Stimulated activated naive CD8-positive, alpha-beta T cell treated with anti-CD3 and anti-CD28 coated beads, Interleukin-15, amount 100 ng/mL, for 72 hours (primary cell): ENCODE results near the gene NKX6-2.
A peak's percentile ranks its signal among the peaks of the same experiment; 100 is the strongest.
"Not testable (repeated sequence)": the region's sequence is repeated elsewhere in the genome, so short reads cannot be mapped to it uniquely, and the experiment has no call there.

Source experiments
- ATAC-seq: fragments of 150-1000 bp; cut with Tn5 transposase; 2 replicates; pipeline ENCODE4 v1.10.0; 2021; ENCODE audit warnings: mild to moderate bottlenecking, moderate library complexity
- DNase-seq, 2 donors: peaks; one replicate each; pipeline ENCODE4 v3.0.0; 2021 to 2022
- H3K27ac Mint-ChIP-seq, 2 donors: one replicate each; pipeline ENCODE4 v1.8.0; 2022; ENCODE audit warnings: mild to moderate bottlenecking in 2 of 2, mixed read lengths in 2 of 2, moderate library complexity in 2 of 2
- H3K27me3 Mint-ChIP-seq: one replicate; pipeline ENCODE4 v1.8.0; 2022; ENCODE audit warnings: mixed read lengths
- H3K4me1 Mint-ChIP-seq: one replicate; pipeline ENCODE4 v1.8.0; 2022; ENCODE audit warnings: mild to moderate bottlenecking, mixed read lengths
- H3K4me3 Mint-ChIP-seq, 2 donors: one replicate each; pipeline ENCODE4 v1.8.0; 2022; ENCODE audit warnings: mild to moderate bottlenecking in 2 of 2, mixed read lengths in 2 of 2, moderate library complexity in 1 of 2
- H3K9me3 Mint-ChIP-seq, 2 donors: one replicate each; pipeline ENCODE4 v1.8.0; 2022; ENCODE audit warnings: mixed read lengths in 2 of 2

NKX6-2 gene

GRCh38 chr10:132785723-132786475 is at the start of gene NKX6-2:
NKX6-2 (minus strand) TSS chr10:132786147; CDS start chr10:132785948, 199 bp downstream.
- Mint-ChIP-seq H3K27me3 (peaks cover 48% of the 10 kb centered on the region), H3K27ac (no peak within 1 kb of the TSS), H3K4me1 (no peaks in the 10 kb centered on the region), H3K4me3 (peak within 1 kb of the TSS in 1 of 2 donors; percentile 13), H3K9me3 (no peaks in the 10 kb centered on the region)
- ATAC-seq, result no peak
- no peak for DNase-seq

DNA sequence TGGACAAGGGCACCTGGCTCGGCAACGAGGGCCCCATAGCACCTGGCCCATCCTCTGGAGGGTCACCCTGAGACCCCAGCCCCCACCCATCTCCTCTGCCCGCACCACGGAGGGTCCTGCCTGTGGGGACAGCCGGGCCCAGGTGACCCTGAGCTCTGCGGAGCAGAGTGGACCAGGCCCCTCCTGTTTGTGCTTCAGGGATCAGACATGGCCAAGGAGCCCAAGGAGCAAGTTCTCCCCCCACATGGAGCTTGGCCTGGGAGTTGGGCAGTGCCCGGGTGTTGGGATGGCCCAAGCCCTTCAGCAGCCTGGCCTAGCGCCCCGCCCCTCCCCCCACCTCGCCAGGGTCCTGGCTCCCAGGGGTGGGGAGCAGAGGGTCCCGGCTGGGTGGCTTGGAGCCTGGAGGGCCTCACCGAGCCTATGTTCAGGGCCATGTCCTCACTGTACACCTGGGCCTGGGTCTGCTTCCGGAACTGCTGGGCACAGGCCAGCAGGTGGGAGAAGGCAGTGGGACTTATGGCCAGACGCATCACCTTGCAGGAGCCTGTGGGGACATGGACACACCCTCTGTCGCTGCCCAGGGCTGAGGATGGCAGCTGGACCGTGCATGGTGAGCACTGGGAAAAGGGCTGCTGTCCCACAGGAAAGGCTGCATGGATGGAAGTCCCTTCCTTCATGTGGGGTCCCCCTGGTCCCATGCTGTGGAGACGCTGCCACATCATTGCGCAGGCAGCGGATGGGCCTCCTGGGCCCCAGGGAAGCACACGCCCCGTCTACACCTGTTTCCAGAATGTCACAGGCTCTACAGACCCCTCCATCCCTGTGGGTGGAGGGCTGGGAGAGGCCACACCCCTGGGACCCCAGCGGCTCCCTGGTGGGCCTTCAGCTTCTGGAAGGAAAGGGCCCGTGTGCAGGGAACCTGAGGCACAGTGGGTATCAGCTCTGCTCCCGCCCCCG is 49.2 kb upstream of the NKX6-2 start:
- ATAC-seq, result peak; percentile 51
- Mint-ChIP-seq H3K4me3 (no peak overlapping the region), H3K27me3 (peaks cover 32% of the 10 kb centered on the region), H3K4me1 (peaks cover 5% of the 10 kb centered on the region), H3K9me3 (no peaks in the 10 kb centered on the region), H3K27ac (no peak overlapping the region)
- no peak for DNase-seq

- H3K27ac Mint-ChIP-seq, result no peak overlapping the region
- DNase-seq (no peak), ATAC-seq (no peak)
- H3K9me3 Mint-ChIP-seq, result no peaks in the 10 kb centered on the region
- no peak overlapping the region for H3K4me3 Mint-ChIP-seq
- peaks cover 5% of the 10 kb centered on the region for H3K4me1 Mint-ChIP-seq
- H3K27me3 Mint-ChIP-seq, result peaks cover 31% of the 10 kb centered on the region
Measured at GRCh38 chr10:132834311-132834761, 48.4 kb upstream of the NKX6-2 start.

GRCh38 chr10:132833421-132834111 is 47.6 kb upstream of the NKX6-2 start:
- peaks cover 5% of the 10 kb centered on the region for H3K4me1 Mint-ChIP-seq
- H3K4me3 Mint-ChIP-seq, result no peak overlapping the region

DNA sequence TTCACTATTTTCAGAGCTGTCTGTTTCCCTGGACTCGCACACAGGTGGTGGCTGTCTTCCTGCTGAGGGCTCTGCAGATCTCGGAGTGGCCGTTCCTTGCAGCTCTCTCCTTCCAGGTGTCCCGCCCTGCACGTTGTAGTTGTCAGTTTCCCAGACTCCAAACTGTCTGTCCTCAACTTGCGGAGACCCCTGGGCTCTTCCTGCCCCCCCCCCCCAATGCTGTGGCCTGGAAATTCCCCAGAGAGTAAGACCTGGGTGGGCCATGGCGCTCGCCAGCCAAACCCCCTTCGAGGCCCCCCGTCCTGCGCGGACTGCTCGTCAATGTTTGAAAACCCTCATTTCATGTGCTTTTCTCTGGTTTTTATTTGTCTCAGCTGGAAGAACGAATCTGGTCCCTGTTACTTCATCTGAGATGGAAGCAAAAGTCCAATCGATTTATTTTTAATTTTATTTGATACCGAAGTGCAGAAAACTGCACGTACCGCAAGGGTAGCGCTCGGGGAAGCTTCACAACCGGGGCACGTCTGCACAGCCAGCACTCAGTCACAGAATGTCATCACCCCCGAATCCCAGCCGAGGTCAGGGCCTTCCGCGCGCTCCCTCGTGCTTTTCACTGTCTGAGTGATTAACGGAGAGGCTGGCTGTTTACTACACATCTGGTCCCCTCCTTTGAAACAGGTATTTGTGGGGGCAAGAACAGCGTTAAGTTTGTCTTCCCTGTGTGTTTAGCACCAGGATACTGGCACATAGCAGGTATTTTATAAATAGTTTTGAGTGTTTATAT is 46.4 kb upstream of the NKX6-2 start:
- peaks cover 5% of the 10 kb centered on the region for H3K4me1 Mint-ChIP-seq
- peaks cover 24% of the 10 kb centered on the region for H3K27me3 Mint-ChIP-seq
- DNase-seq, result no peak
- peak overlapping the region in 1 of 2 donors; percentile 61 for H3K27ac Mint-ChIP-seq
- ATAC-seq, result no peak
- no peaks in the 10 kb centered on the region for H3K9me3 Mint-ChIP-seq
- no peak overlapping the region for H3K4me3 Mint-ChIP-seq

More at GRCh38 chr10:132833421-132834111, 47.6 kb upstream of the NKX6-2 start:
- DNase-seq (no peak), ATAC-seq (no peak)
- Mint-ChIP-seq H3K27me3 (peaks cover 24% of the 10 kb centered on the region), H3K27ac (no peak overlapping the region), H3K9me3 (no peaks in the 10 kb centered on the region)

DNA sequence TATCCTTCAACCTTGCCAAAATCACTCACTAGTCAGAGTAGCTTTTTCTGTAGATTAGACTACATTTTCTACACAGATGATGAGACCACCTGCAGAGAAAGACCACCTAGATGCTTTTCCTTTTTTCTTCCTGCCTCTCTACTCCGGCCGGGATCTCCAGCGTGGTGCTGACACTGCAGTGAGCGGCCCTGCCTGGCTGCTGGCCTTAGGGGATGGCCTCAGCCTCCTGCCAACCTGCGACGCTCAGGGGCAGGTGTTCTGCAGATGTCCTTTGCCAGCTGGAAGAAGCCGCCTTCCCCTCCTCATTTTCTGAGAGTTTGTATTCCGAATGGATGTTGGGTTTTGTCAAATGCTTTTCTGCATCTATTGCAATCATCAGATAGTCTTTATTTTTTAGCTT is 43.5 kb upstream of the NKX6-2 start:
- H3K4me1 Mint-ChIP-seq, result no peaks in the 10 kb centered on the region
- DNase-seq, result no peak
- H3K27ac Mint-ChIP-seq, result no peak overlapping the region
- no peaks in the 10 kb centered on the region for H3K9me3 Mint-ChIP-seq
- H3K4me3 Mint-ChIP-seq, result no peak overlapping the region
- peaks cover 24% of the 10 kb centered on the region for H3K27me3 Mint-ChIP-seq
- no peak for ATAC-seq

- H3K4me1 Mint-ChIP-seq, result no peaks in the 10 kb centered on the region
- DNase-seq (no peak), ATAC-seq (no peak)
- H3K9me3 Mint-ChIP-seq, result no peaks in the 10 kb centered on the region
- H3K4me3 Mint-ChIP-seq, result no peak overlapping the region
- no peak overlapping the region for H3K27ac Mint-ChIP-seq
- peaks cover 24% of the 10 kb centered on the region for H3K27me3 Mint-ChIP-seq
Measured at GRCh38 chr10:132828681-132829080, 42.7 kb upstream of the NKX6-2 start.

- Mint-ChIP-seq H3K27ac (no peak overlapping the region), H3K9me3 (no peaks in the 10 kb centered on the region), H3K4me1 (no peaks in the 10 kb centered on the region), H3K4me3 (no peak overlapping the region), H3K27me3 (peaks cover 24% of the 10 kb centered on the region)
- no peak for ATAC-seq
- no peak for DNase-seq
Measured at GRCh38 chr10:132827861-132828539, 42.1 kb upstream of the NKX6-2 start.

DNA sequence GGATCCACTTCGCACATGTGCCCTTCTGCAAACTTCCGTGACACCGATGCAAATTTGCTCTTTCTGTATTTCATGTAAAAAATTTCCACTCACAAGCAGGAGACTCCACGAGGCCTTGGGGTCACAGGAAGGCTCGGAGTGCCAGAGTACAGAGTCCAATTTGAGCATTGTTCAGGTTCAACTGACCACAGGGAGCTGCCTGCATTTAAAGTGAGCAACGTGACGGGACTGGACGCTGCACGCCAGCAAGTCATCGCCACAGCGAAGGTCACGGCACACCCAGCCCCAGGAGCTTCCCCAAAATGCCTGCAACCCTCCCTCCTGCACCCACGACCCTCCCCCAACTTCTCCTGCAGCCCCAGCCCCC is 41.5 kb upstream of the NKX6-2 start:
- ATAC-seq (no peak), DNase-seq (no peak)

DNA sequence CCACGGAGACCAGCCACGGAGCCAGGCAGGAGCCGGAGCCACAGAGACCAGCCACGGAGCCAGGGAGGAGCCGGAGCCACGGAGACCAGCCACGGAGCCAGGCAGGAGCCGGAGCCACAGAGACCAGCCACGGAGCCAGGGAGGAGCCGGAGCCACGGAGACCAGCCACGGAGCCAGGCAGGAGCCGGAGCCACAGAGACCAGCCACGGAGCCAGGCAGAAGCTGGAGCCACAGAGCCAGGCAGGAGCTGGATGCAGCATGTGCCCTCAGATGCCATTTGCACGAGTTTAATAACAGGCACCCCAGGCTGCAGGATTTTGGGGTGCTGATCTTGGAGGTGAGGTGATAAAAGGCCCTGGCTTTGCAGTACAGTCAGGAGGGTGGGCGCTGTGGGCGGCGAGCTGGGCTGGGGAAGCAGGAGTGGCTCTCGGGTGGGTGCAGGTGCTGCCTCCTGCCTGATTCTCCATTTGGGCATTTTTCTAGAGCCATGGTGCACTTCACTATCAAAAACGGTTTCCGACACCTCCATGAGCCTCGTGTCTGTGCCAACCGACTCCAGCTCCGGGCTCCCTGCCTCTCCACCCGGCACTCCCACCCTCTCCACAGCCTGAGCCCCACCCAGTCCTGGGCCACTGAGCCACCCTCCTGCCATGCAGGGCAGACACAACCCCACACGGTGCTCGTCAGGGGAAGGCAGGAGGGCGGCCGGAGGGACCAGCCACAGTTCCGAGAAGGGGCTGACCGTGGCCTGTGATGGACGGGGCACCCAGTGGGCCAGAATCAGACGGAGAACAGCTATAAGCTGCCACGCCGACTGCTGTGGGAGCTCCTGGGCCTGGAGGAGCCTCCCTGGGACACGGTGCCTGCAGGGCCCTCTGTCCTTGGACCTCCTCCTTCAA is 40.8 kb upstream of the NKX6-2 start:
- H3K4me1 Mint-ChIP-seq, result no peaks in the 10 kb centered on the region
- H3K27me3 Mint-ChIP-seq, result peaks cover 16% of the 10 kb centered on the region
- no peak for ATAC-seq
- DNase-seq, result no peak
- no peak overlapping the region for H3K4me3 Mint-ChIP-seq
- no peak overlapping the region for H3K27ac Mint-ChIP-seq
- no peaks in the 10 kb centered on the region for H3K9me3 Mint-ChIP-seq

More for the DNA sequence above, 41.5 kb upstream of the NKX6-2 start:
- no peak overlapping the region for H3K4me3 Mint-ChIP-seq
- H3K27ac Mint-ChIP-seq, result no peak overlapping the region
- H3K27me3 Mint-ChIP-seq, result peaks cover 22% of the 10 kb centered on the region
- H3K4me1 Mint-ChIP-seq, result no peaks in the 10 kb centered on the region
- H3K9me3 Mint-ChIP-seq, result no peaks in the 10 kb centered on the region

DNA sequence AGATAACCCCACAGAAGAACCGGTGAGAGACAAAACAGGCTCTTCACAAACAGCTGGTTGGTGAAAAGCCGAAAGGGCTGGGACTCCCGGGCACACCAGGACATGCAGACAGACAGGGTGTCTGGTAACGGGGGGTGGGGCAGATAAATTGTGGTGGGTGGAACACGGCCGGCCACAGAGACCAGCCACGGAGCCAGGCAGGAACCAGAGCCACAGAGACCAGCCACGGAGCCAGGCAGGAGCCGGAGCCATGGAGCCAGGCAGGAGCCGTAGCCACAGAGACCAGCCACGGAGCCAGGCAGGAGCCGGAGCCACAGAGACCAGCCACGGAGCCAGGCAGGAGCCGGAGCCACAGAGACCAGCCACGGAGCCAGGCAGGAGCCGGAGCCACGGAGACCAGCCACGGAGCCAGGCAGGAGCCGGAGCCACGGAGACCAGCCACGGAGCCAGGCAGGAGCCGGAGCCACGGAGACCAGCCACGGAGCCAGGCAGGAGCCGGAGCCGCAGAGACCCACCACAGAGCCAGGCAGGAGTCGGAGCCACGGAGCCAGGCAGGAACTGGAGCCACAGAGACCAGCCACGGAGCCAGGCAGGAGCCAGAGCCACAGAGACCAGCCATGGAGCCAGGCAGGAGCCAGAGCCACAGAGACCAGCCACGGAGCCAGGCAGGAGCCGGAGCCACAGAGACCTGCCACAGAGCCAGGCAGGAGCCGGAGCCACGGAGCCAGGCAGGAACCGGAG is 40.0 kb upstream of the NKX6-2 start:
- H3K27me3 Mint-ChIP-seq, result peaks cover 11% of the 10 kb centered on the region
- H3K4me3 Mint-ChIP-seq, H3K9me3 Mint-ChIP-seq, H3K4me1 Mint-ChIP-seq, DNase-seq, ATAC-seq: not testable (repeated sequence)
- peak overlapping the region in 1 of 2 donors; percentile 65 for H3K27ac Mint-ChIP-seq

DNA sequence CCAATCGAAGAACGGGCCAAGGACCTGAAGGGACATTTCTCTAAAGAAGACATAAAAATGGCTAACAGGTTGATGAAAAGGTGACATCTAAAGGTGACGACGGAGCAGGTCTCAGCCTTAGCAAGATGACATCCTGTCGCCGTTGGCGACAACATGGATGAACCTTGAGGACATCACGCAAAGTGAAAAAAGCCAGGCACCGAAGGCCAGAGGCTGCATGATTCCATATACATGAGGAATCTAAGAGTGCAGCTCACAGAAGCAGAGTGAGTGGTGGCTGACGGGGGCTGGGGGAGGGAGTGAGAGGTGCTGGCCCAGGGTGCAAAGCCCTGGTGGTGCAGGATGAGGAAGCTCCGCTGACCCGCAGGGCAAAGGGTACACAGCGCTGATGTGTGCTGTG is 34.1 kb upstream of the NKX6-2 start:
- Mint-ChIP-seq H3K4me3 (no peak overlapping the region), H3K27ac (peak overlapping the region in 1 of 2 donors; percentile 28), H3K4me1 (no peaks in the 10 kb centered on the region), H3K9me3 (no peaks in the 10 kb centered on the region), H3K27me3 (peaks cover 30% of the 10 kb centered on the region)
- ATAC-seq (no peak), DNase-seq (no peak)

DNA sequence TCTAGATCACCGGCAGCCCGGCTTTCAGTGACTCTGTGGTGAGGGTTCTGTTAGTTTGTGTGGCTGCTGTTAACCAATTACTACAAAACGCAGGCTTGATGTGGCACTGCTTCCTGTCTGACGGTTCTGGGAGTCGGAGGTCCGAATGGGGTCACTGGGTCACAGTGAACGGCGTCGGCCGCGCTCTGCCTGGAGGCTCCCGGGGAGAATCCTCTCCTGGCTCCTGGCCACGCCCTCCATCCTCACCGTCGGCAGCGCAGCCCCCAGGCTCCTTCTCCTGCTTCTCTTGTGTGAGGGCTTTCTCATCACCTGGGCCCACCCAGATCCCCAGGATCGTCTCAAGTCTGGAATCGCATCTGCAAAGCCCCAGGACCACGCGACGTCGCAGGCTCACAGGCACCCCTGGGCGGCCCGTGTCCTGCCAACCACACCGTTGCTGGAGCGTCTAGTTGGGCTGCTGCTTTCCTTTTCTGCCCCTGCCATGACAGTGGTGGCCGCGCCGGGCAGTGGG is 31.8 kb upstream of the NKX6-2 start:
- Mint-ChIP-seq H3K4me1 (no peaks in the 10 kb centered on the region), H3K27ac (no peak overlapping the region), H3K27me3 (peaks cover 32% of the 10 kb centered on the region), H3K4me3 (no peak overlapping the region), H3K9me3 (no peaks in the 10 kb centered on the region)
- DNase-seq (no peak), ATAC-seq (no peak)
